Psoas muscle (tissue), 8 donors: Measurements from ENCODE around the gene TTLL6. TPM values are rescaled to one million over a fixed set of nuclear protein-coding genes. Genes with fewer than 3 reads are reported as not detected.

Experiments
- ATAC-seq, 4 donors: fragments of 200-7000 bp; cut with Tn5 transposase; one replicate each; pipeline ENCODE4 v1.9.1; 2020; ENCODE audit warnings: moderate library complexity in 3 of 4, mild to moderate bottlenecking in 2 of 4
- DNase-seq, 2 donors: peaks; one replicate each; pipeline ENCODE4 v3.0.0-alpha.2; 2020
- H3K27ac ChIP-seq: fragments of 200-600 bp; one replicate; pipeline ENCODE4 v1.8.0; 2022
- H3K27me3 ChIP-seq, 3 donors: fragments of 200-600 bp in 1 of 3; one replicate each; pipeline versions ENCODE4 v1.6.1 to v1.8.0; 2013 to 2022; ENCODE audit warnings: low read length in 2 of 3, mild to moderate bottlenecking in 2 of 3, moderate library complexity in 1 of 3; ENCODE audit not compliant: insufficient read depth in 3 of 3
- H3K36me3 ChIP-seq, 2 donors: fragments of 200-600 bp in 1 of 2; one replicate each; pipeline versions ENCODE4 v1.6.1 to v1.8.0; 2013 to 2022; ENCODE audit warnings: low read depth in 1 of 2, mild to moderate bottlenecking in 1 of 2, moderate library complexity in 1 of 2; ENCODE audit not compliant: insufficient read depth in 1 of 2
- H3K4me1 ChIP-seq: fragments of 200-600 bp; one replicate; pipeline ENCODE4 v1.8.0; 2022
- H3K4me3 ChIP-seq: fragments of 200-600 bp; one replicate; pipeline ENCODE4 v1.8.0; 2022; ENCODE audit warnings: mild to moderate bottlenecking
- H3K9me3 ChIP-seq: fragments of 200-600 bp; one replicate; pipeline ENCODE4 v1.8.0; 2022
- WGBS, 3 donors: extraction: QIAGEN DNeasy Blood & Tissue Kit; methylation state at CpG; one replicate each; pipeline versions ENCODE4 v1.1.6 to v1.1.7; 2013; 5-methylcytosine and 5-hydroxymethylcytosine counted together
- intact Hi-C, 2 donors: fragments of 100-400 bp; cut with DNase I; formaldehyde crosslinking; loops; one replicate each; pipeline versions ENCODE4 v1.11.0 to v1.14.2; 2022
- polyA plus RNA-seq, 3 donors: library from polyadenylated mRNA; stranded (reverse); fragments of 200-250 nt; gene quantifications; one replicate each; pipeline ENCODE4 v1.2.3, GENCODE V29; 2013
- total RNA-seq, 4 donors: library from RNA; stranded (reverse); fragmentation: NEBNext Ultra II Directional in 2 of 4; extraction: Animal tissue kit (Norgen Biotek cat#: 25700) in 2 of 4; gene quantifications; one replicate each; pipeline versions ENCODE4 v1.2.1 to v1.2.4, GENCODE V29; 2021 to 2023
- TF ChIP-seq, protein P1 (sequence below): fragments of 200-600 bp; IDR thresholded peaks from one replicate; pipeline ENCODE4 v1.8.0; 2022; ENCODE audit warnings: antibody characterized with exemption
- donor health status: healthy with polysubstance abuse.
- donor health status: DM: no; HTN: no; CAD: no; lungs with moderate emphysema.
- donor health status: Bipolar disorder and iron deficiency.
- donor health status: healthy.
- donor health status: DM: yes; HTN: yes; CAD: no.
- donor health status: DM: no; HTN: no; CAD: no.
- donor health status: DM: no; HTN: no; CAD: no.
- donor health status: DM: yes; HTN: yes; CAD: no.

Gene TTLL6
- total and polyA plus RNA-seq, 7 donors, result 0.03 to 0.05 TPM; not detected in 5

GRCh38 chr17:48787828-48788227 is 29.2 kb downstream of the TTLL6 start:
- WGBS, 3 donors, result 34 to 45% (median 38%) methylated on average over 7 of the region's 7 CpGs
- TF ChIP-seq, protein P1, sequence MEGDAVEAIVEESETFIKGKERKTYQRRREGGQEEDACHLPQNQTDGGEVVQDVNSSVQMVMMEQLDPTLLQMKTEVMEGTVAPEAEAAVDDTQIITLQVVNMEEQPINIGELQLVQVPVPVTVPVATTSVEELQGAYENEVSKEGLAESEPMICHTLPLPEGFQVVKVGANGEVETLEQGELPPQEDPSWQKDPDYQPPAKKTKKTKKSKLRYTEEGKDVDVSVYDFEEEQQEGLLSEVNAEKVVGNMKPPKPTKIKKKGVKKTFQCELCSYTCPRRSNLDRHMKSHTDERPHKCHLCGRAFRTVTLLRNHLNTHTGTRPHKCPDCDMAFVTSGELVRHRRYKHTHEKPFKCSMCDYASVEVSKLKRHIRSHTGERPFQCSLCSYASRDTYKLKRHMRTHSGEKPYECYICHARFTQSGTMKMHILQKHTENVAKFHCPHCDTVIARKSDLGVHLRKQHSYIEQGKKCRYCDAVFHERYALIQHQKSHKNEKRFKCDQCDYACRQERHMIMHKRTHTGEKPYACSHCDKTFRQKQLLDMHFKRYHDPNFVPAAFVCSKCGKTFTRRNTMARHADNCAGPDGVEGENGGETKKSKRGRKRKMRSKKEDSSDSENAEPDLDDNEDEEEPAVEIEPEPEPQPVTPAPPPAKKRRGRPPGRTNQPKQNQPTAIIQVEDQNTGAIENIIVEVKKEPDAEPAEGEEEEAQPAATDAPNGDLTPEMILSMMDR, result no peak
- Histone ChIP-seq H3K27me3 (peaks cover 0 to 48% (median 4%) of the 10 kb centered on the region in 3 donors), H3K36me3 (no peaks in the 10 kb centered on the region), H3K27ac (no peak overlapping the region), H3K4me1 (no peaks in the 10 kb centered on the region), H3K9me3 (no peaks in the 10 kb centered on the region), H3K4me3 (no peak overlapping the region)
- no peak for DNase-seq
- intact Hi-C loops, result no loop called here
- ATAC-seq, result no peak

GRCh38 chr17:48779421-48779820 is 37.6 kb downstream of the TTLL6 start:
- no peak overlapping the region for H3K27ac ChIP-seq
- H3K27me3 ChIP-seq, result peaks cover 0 to 29% (median 0%) of the 10 kb centered on the region in 3 donors
- no peaks in the 10 kb centered on the region for H3K4me1 ChIP-seq
- TF ChIP-seq, protein P1, result no peak
- DNase-seq (no peak), ATAC-seq (no peak)
- intact Hi-C loops, result no loop called here
- H3K4me3 ChIP-seq, result no peak overlapping the region
- no peaks in the 10 kb centered on the region for H3K36me3 ChIP-seq
- H3K9me3 ChIP-seq, result no peaks in the 10 kb centered on the region

GRCh38 chr17:48776602-48777001 is 40.4 kb downstream of the TTLL6 start:
- ATAC-seq, result no peak
- DNase-seq, result no peak
- H3K27ac ChIP-seq, result no peak overlapping the region
- H3K4me3 ChIP-seq, result no peak overlapping the region
- TF ChIP-seq, protein P1, result no peak
- no peaks in the 10 kb centered on the region for H3K36me3 ChIP-seq
- intact Hi-C loops, result no loop called here
- H3K4me1 ChIP-seq, result no peaks in the 10 kb centered on the region
- no peaks in the 10 kb centered on the region for H3K9me3 ChIP-seq
- H3K27me3 ChIP-seq, result peaks cover 0 to 37% (median 2%) of the 10 kb centered on the region in 3 donors

- H3K9me3 ChIP-seq, result no peaks in the 10 kb centered on the region
- H3K4me3 ChIP-seq, result no peak overlapping the region
- no peak overlapping the region for H3K27ac ChIP-seq
- H3K27me3 ChIP-seq, result peaks cover 0 to 49% (median 2%) of the 10 kb centered on the region in 3 donors
- TF ChIP-seq, protein P1, result no peak
- ATAC-seq, result no peak
- H3K36me3 ChIP-seq, result no peaks in the 10 kb centered on the region
- 73 to 83% (median 79%) methylated on average over 3 of the region's 3 CpGs for WGBS, 3 donors
- DNase-seq, result no peak
- intact Hi-C loops, result no loop called here
- H3K4me1 ChIP-seq, result no peaks in the 10 kb centered on the region
Observed at GRCh38 chr17:48773245-48773644, 43.8 kb downstream of the TTLL6 start.

DNA sequence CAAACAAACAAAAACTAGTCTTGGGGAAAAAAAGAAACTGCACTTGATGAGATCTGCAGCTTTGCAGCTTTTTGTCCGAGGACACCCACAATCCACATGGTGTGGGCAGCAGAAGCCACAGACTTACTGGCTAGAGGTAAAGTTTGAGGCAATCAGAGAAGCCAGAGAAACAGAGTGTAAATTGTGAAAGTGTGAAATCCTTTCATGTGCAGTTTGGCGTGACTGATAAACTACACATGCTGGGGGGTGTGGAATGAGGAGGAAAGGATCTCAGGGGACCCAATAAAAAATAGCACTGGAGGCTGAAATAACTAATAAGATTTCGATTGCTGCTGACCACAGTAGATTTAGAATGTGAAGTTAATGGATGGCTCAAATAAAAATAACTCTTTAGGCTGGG is 46.1 kb downstream of the TTLL6 start:
- Histone ChIP-seq H3K36me3 (no peaks in the 10 kb centered on the region), H3K4me3 (no peak overlapping the region), H3K9me3 (no peaks in the 10 kb centered on the region), H3K27me3 (peaks cover 2 to 50% (median 2%) of the 10 kb centered on the region in 3 donors), H3K27ac (no peak overlapping the region), H3K4me1 (no peaks in the 10 kb centered on the region)
- ATAC-seq (no peak), DNase-seq (no peak)
- TF ChIP-seq, protein P1, result no peak
- WGBS, 3 donors, result 9 to 23% (median 18%) methylated on average over 3 of the region's 3 CpGs
- intact Hi-C loops, result no loop called here
